ENCODE results near the gene MOBP. TPM values are rescaled to one million over a fixed set of nuclear protein-coding genes. Genes with fewer than 3 reads are reported as not detected.

The MOBP gene
- total and polyA plus RNA-seq, 2 of the 8 experiments (the other 6 are each of a cell fraction or from before 2014, with no cell fraction given) = 0.06 to 0.50 TPM

GRCh38 chr3:39471652-39472051 lies 4.2 kb downstream of the MOBP start:
- Histone ChIP-seq H3K9me3 (ENCODE audit: insufficient read depth in 2 of 2, low read depth in 1 of 2, low read length in 1 of 2) (peaks cover 0 to 3% of the 10 kb centered on the region in 2 experiments; a peak in 1 of 4 replicates), H3K4me2 (ENCODE audit: insufficient read depth in 1 of 2, low read depth in 2 of 2, low read length in 2 of 2) (no peak overlapping the region), H3K36me3 (ENCODE audit: control insufficient read depth in 2 of 4, insufficient read depth in 4 of 4, low read length in 3 of 4) (no peaks in the 10 kb centered on the region), H2BK12ac (ENCODE audit: low read depth, low read length) (no peak overlapping the region), H4K5ac (ENCODE audit: insufficient read length, low read depth, low read length) (no peak overlapping the region), H3K14ac (ENCODE audit: insufficient read length) (no peak overlapping the region), H2BK120ac (replicated peaks; ENCODE audit: low read depth, low read length) (no peak overlapping the region), H4K20me1 (replicated peaks in 1 of 2; ENCODE audit: control insufficient read depth in 1 of 2, insufficient read depth in 2 of 2, low read length in 2 of 2) (no peaks in the 10 kb centered on the region), H2BK5ac (ENCODE audit: low read depth, low read length) (no peak overlapping the region), H2AFZ (ENCODE audit: low read length) (no peak overlapping the region), H3K9ac (replicated peaks in 1 of 4; ENCODE audit: extremely low read depth in 1 of 4, low read depth in 3 of 4, low read length in 3 of 4) (no peak overlapping the region), H2BK15ac (ENCODE audit: low read length) (no peak overlapping the region), H3K79me2 (ENCODE audit: control insufficient read depth in 1 of 2, insufficient read depth in 2 of 2, low read length in 2 of 2) (no peaks in the 10 kb centered on the region), H4K91ac (replicated peaks; ENCODE audit: insufficient read length, low read length) (no peak overlapping the region), H4K8ac (ENCODE audit: extremely low read depth, insufficient read depth, low read length) (no peak overlapping the region), H3K79me1 (ENCODE audit: low read depth, low read length) (no peaks in the 10 kb centered on the region), H3K4me1 (replicated peaks in 1 of 4; ENCODE audit: control insufficient read depth in 3 of 4, insufficient read depth in 4 of 4, low read length in 3 of 4) (peaks cover 0 to 5% (median 3%) of the 10 kb centered on the region in 4 experiments; a peak in 3 of 7 replicates), H3K4ac (replicated peaks; ENCODE audit: insufficient read length, low read depth, low read length) (no peak overlapping the region), H3K4me3 (ENCODE audit: extremely low read depth in 1 of 4, insufficient read depth in 2 of 4, low read depth in 3 of 4, low read length in 4 of 4) (no peak overlapping the region), H3K56ac (replicated peaks; ENCODE audit: insufficient read length, low read depth, low read length) (no peak overlapping the region), H2AK5ac (ENCODE audit: low read depth, low read length) (no peak overlapping the region), H2BK20ac (ENCODE audit: low read length) (no peak overlapping the region), H3K23ac (ENCODE audit: insufficient read length) (no peak overlapping the region), H3K23me2 (ENCODE audit: low read depth, low read length) (peaks cover 3% of the 10 kb centered on the region; the same call in 1 of the 2 replicates), H3K27me3 (replicated peaks in 1 of 4; ENCODE audit: control insufficient read depth in 3 of 4, extremely low read depth in 1 of 4, insufficient read depth in 3 of 4, low read length in 3 of 4) (no peaks in the 10 kb centered on the region), H3K18ac (ENCODE audit: extremely low read depth, low read length) (no peak overlapping the region), H3K27ac (ENCODE audit: low read depth, low read length) (no peak overlapping the region)
- no peak for FAIRE-seq
- DNase-seq (ENCODE audit: low read depth in 1 of 2, low spot score in 2 of 2) = no peak
- POLR2A ChIA-PET (ENCODE audit: partially characterized antibody) = interaction anchor here (0.5 kb wide), 1 partner anchor 915 kb away, joined by 4 read pairs; the partner anchor contains the start of gene ENTPD3
- CTCF ChIA-PET (ENCODE audit: partially characterized antibody) = interaction anchor here (0.6 to 1.4 kb wide), 7 partner anchors 10 to 345 kb away, joined by 3 to 6 read pairs (median 4); no protein-coding TSS in a partner anchor
- WGBS, 2 experiments (ENCODE audit: extremely low coverage in 1 of 2, insufficient coverage in 1 of 2, insufficient read length in 1 of 2, insufficient replicate concordance in 2 of 2, low coverage in 1 of 2, low lambda C conversion rate in 2 of 2, missing lambda C conversion rate in 1 of 2) = 88% methylated on average over 5 of the region's 5 CpGs; no CpG with 5 or more reads in 1 of the 2 experiments
- TF ChIP-seq JUND (IDR thresholded peaks at IDR 0.05; ENCODE audit: low read length) (no peak), RAD21 (IDR thresholded peaks at IDR 0.05 in 1 of 2, conservative IDR thresholded peaks at IDR 0.05 in 1 of 2; ENCODE audit: low read depth in 2 of 2, low read length in 2 of 2) (no peak), YY1 (IDR thresholded peaks at IDR 0.05; ENCODE audit: low read depth, low read length) (no peak), CTBP2 (IDR thresholded peaks at IDR 0.05; ENCODE audit: borderline replicate concordance, insufficient read depth, insufficient read length, low read length) (no peak), SP1 (IDR thresholded peaks at IDR 0.05; ENCODE audit: low read depth, low read length) (no peak), TEAD4 (IDR thresholded peaks at IDR 0.05; ENCODE audit: low read depth, low read length) (no peak), BCL11A (IDR thresholded peaks at IDR 0.05; ENCODE audit: low read depth in 2 of 2, low read length in 2 of 2) (no peak), HDAC6 (IDR thresholded peaks at IDR 0.05; ENCODE audit: low read depth, low read length) (no peak), CBX5 (IDR thresholded peaks at IDR 0.05; ENCODE audit: low read depth, low read length) (no peak), ZNF274 (IDR thresholded peaks at IDR 0.05; ENCODE audit: borderline replicate concordance, extremely low read depth, low read length) (no peak), POLR2A (IDR thresholded peaks at IDR 0.05; ENCODE audit: control extremely low read depth in 1 of 2, low read depth in 2 of 2, low read length in 2 of 2) (no peak), USF2 (IDR thresholded peaks at IDR 0.05; ENCODE audit: low read length) (no peak)

Measured in H1 (cell line).